Testis (tissue), 5 donors: Measurements from ENCODE around the gene CLASP2. TPM values are rescaled to one million over a fixed set of nuclear protein-coding genes. Genes with fewer than 3 reads are reported as not detected.
A peak's percentile ranks its signal among the peaks of the same experiment; 100 is the strongest.
"Not testable (repeated sequence)": the region's sequence is repeated elsewhere in the genome, so short reads cannot be mapped to it uniquely, and the experiment has no call there.

Experiments used
- DNase-seq: peaks from one replicate; pipeline ENCODE4 v3.0.0-alpha.2; 2019
- H3K27ac ChIP-seq, 2 donors: fragments of 200-600 bp; sonication (generic); one replicate each; pipeline ENCODE4 v1.5.1; 2019
- H3K27me3 ChIP-seq: fragments of 200-600 bp; sonication (generic); one replicate; pipeline ENCODE4 v1.5.1; 2019
- H3K36me3 ChIP-seq: fragments of 200-600 bp; sonication (generic); one replicate; pipeline ENCODE4 v1.5.1; 2017; ENCODE audit warnings: low read depth; ENCODE audit errors: missing control alignments
- H3K4me1 ChIP-seq: fragments of 200-600 bp; sonication (generic); one replicate; pipeline ENCODE4 v1.5.1; 2019
- H3K4me3 ChIP-seq, 2 donors: fragments of 200-600 bp; sonication (generic); one replicate each; pipeline ENCODE4 v1.5.1; 2017 to 2019
- H3K9me3 ChIP-seq: fragments of 200-600 bp; sonication (generic); one replicate; pipeline ENCODE4 v1.5.1; 2017
- CTCF ChIP-seq, 3 experiments: fragments of 450-650 bp in 2 of 3; fragments of 200-600 bp in 1 of 3; sonication (generic) in 1 of 3; IDR thresholded peaks; one replicate each; pipeline ENCODE4 v1.5.1; 2016 to 2019; ENCODE audit warnings: antibody characterized with exemption in 3 of 3, mild to moderate bottlenecking in 2 of 3, moderate library complexity in 1 of 3
- POLR2A ChIP-seq: fragments of 450-650 bp; IDR thresholded peaks from one replicate; pipeline ENCODE4 v1.6.1; 2017; ENCODE audit warnings: antibody characterized with exemption, mild to moderate bottlenecking, moderate library complexity
- WGBS, 2 donors: methylation state at CpG; one replicate each; pipeline ENCODE4 v1.1.5; 2018; 5-methylcytosine and 5-hydroxymethylcytosine counted together
- intact Hi-C: fragments of 100-400 bp; cut with DNase I; formaldehyde crosslinking; loops from one replicate; pipeline ENCODE4 v1.15.1; 2023; ENCODE audit warnings: low total_unique reads
- long read RNA-seq, 2 donors: transcript quantifications; one replicate each; lab custom pipeline, GENCODE V29; 2026
- polyA plus RNA-seq: library from polyadenylated mRNA; stranded (reverse); fragments of 350-450 nt; fragmentation: Illumina TruSeq; extraction: RNeasy Lipid Tissue Mini Kit (QIAGEN cat#74804); gene quantifications from one replicate; pipeline ENCODE4 v1.2.3, GENCODE V29; 2014; ENCODE audit warnings: low read depth, low replicate concordance; ENCODE audit not compliant: insufficient read depth
- total RNA-seq, 2 donors: library from RNA; depleted of rRNA; stranded (reverse); fragments of >200 nt; gene quantifications; one replicate each; pipeline ENCODE4 v1.2.3, GENCODE V29; 2016

Gene CLASP2
- total RNA-seq (10 to 100 TPM; 68.4 to 72.1 TPM), polyA plus RNA-seq (21.5 TPM)
- long read RNA-seq, donor 1, partial matches to known transcripts: 0 of 1 reads
- long read RNA-seq, donor 1, other reads (novel, unspliced or antisense): 0 of 1 reads
- long read RNA-seq, donor 2, partial matches to known transcripts: 0 of 1 reads
- long read RNA-seq, donor 2, other reads (novel, unspliced or antisense): 0 of 1 reads

GRCh38 chr3:33717866-33718594 lies at the start of gene CLASP2:
Gene CLASP2 (minus strand): TSS chr3:33718254. CDS start chr3:33718002, 252 bp downstream.
- peak; percentile 93 for DNase-seq
- Histone ChIP-seq H3K9me3 (no peaks in the 10 kb centered on the region), H3K4me1 (peaks cover 8% of the 10 kb centered on the region), H3K27me3 (no peaks in the 10 kb centered on the region), H3K4me3 (peak within 1 kb of the TSS; percentile 89 to 91), H3K36me3 (no peaks in the 10 kb centered on the region), H3K27ac (peak within 1 kb of the TSS; percentile 92 to 99)
- TF ChIP-seq POLR2A: peak; percentile 73
- peak in 1 of 3 experiments; percentile 2 for TF ChIP-seq CTCF (IDR thresholded peaks at IDR 0.05)
- 0% methylated on average over 9 to 41 of the region's 68 CpGs for WGBS, 2 donors
- intact Hi-C loops: no loop called here

GRCh38 chr3:33758864-33759263 lies 40.8 kb upstream of the CLASP2 start:
- H3K36me3 ChIP-seq: no peaks in the 10 kb centered on the region
- H3K27ac ChIP-seq: no peak overlapping the region
- H3K4me3 ChIP-seq: no peak overlapping the region
- 72 to 80% methylated on average over 2 of the region's 2 CpGs for WGBS, 2 donors
- DNase-seq: no peak
- TF ChIP-seq CTCF (IDR thresholded peaks at IDR 0.05) (no peak), POLR2A (no peak)
- H3K9me3 ChIP-seq: no peaks in the 10 kb centered on the region
- no peaks in the 10 kb centered on the region for H3K4me1 ChIP-seq
- no peaks in the 10 kb centered on the region for H3K27me3 ChIP-seq
- intact Hi-C loops: no loop called here

- TF ChIP-seq CTCF (IDR thresholded peaks at IDR 0.05) (no peak), POLR2A (no peak)
- intact Hi-C loops: no loop called here
- no peaks in the 10 kb centered on the region for H3K36me3 ChIP-seq
- no peak overlapping the region for H3K4me3 ChIP-seq
- H3K27me3 ChIP-seq: no peaks in the 10 kb centered on the region
- H3K27ac ChIP-seq: no peak overlapping the region
- no peak for DNase-seq
- H3K9me3 ChIP-seq: no peaks in the 10 kb centered on the region
- H3K4me1 ChIP-seq: no peaks in the 10 kb centered on the region
These were observed 40.2 kb upstream of the CLASP2 start for GRCh38 chr3:33758281-33758680.

GRCh38 chr3:33754391-33754790 lies 36.3 kb upstream of the CLASP2 start:
- H3K4me1 ChIP-seq, H3K27ac ChIP-seq, intact Hi-C loops, H3K9me3 ChIP-seq, H3K27me3 ChIP-seq, DNase-seq, H3K4me3 ChIP-seq, H3K36me3 ChIP-seq: not testable (repeated sequence)
- 95 to 97% methylated on average over 1 of the region's 1 CpG for WGBS, 2 donors

- H3K27ac ChIP-seq: no peak overlapping the region
- no peaks in the 10 kb centered on the region for H3K36me3 ChIP-seq
- H3K27me3 ChIP-seq: no peaks in the 10 kb centered on the region
- TF ChIP-seq CTCF (IDR thresholded peaks at IDR 0.05): no peak
- no peak for TF ChIP-seq POLR2A
- H3K9me3 ChIP-seq: no peaks in the 10 kb centered on the region
- 60 to 82% methylated on average over 2 of the region's 2 CpGs for WGBS, 2 donors
- H3K4me1 ChIP-seq: no peaks in the 10 kb centered on the region
- no peak overlapping the region for H3K4me3 ChIP-seq
- DNase-seq: no peak
- intact Hi-C loops: no loop called here
These were observed 33.3 kb upstream of the CLASP2 start for GRCh38 chr3:33751336-33751735.
